HG03097 (cell line): Measurements from ENCODE around the gene KCNK5.

ENCODE experiments used
- ATAC-seq: cut with Tn5 transposase; IDR thresholded peaks from one replicate; pipeline ENCODE4 v1.9.1; 2021; ENCODE audit not compliant: unreplicated experiment, low FRiP score

Gene KCNK5

DNA sequence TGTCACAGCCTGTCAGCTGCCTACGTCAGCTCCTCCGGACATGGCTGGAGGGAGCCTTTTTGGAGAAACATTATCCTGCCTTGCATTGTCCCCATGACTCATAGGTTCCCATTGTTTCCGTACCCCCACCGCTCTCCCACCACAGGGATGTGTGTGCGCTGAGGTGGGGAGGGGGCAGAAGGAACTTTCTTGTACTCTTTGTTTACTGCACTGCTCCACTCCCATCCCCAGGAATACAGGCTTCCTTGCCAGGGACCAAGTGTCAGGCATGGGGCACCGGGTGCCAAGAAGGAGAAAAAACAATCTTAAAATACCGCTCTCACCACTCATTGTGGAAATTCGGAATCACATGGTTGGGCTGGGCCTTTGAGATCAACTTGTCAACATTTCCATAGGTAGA lies 51.0 kb downstream of the KCNK5 start:
- no peak for ATAC-seq

DNA sequence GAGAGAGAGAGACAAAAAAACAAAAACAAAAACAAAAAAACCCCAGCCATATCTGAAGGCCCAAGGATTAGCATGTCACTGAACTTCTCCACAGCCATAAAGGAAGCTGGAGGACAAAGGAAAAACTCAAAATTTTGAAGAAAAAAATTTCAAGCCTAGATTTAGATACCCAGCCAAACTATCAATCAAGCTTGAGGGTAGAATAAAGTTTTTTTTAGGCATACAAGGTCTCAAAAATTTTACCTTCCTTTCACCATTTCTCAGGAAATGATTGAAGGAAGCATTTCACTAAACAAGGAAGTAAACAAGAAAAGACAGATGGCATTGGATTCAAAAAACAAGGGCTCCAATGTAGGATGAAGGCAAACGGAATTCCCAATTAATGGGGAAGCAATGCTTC lies 52.1 kb downstream of the KCNK5 start:
- ATAC-seq, result no peak

DNA sequence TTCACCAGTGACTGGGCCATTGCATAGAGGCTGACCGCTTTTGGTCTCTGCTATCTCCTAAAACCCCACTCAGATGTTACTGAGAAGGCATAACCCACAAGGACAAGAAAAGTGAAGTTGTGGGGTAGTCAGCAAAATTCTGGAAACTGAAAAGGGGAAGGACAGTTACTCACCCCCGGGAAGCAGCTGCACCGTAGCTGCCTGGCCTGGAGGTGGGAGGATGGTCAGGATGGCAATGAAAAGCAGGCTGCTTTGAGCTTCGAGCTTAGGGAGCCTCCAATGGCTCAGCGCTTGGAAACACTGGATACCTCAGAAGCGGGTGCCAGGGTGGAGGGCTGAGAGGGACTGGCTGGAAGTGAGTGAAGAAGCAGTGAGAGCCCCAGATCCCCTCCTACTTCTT lies 56.0 kb downstream of the KCNK5 start:
- no peak for ATAC-seq

DNA sequence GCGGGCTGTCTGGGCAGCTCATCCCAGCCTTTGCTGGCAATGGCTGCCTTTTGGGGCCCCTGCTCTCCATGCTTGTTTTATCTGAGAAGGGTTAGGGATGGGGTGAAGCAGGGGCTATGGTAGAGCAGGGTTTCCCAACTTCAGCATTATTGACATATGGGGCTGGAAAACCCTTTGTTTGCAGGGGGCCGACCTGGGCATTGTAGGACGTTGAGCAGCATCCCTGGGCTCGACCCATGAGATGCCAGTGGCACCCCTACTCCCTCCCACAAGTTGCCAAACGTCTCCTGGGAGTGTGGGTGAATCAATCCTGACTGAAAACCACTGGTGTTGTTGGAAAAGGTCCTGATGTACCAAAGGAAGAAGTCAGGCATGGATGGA lies 56.9 kb downstream of the KCNK5 start:
- ATAC-seq, result no peak

- ATAC-seq, result no peak
These were observed 57.5 kb downstream of the KCNK5 start for GRCh38 chr6:39171489-39172376.

DNA sequence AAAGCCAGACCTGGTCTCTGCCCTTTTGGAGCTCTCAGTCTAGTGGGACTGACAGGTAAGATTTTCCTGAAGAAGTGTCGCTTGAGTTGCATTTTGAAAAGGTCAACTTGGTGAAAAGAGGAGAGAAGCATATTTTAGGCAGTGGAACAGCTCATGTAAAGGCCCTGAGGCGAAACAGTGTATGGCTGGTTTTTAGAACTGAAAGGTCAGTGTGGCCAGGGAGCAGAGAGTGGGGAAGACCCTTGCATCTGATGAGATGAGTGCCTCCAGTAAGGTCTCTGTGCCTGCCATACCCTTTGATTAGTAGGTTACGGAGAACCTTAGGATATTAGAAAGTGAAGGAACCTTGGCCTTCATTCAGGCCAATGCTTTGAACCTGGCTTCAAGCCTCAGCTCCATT lies 58.4 kb downstream of the KCNK5 start:
- no peak for ATAC-seq

- ATAC-seq, result no peak
These were observed 58.9 kb downstream of the KCNK5 start for GRCh38 chr6:39170389-39170788.

- no peak for ATAC-seq
These were observed 59.6 kb downstream of the KCNK5 start for GRCh38 chr6:39169448-39170344.

DNA sequence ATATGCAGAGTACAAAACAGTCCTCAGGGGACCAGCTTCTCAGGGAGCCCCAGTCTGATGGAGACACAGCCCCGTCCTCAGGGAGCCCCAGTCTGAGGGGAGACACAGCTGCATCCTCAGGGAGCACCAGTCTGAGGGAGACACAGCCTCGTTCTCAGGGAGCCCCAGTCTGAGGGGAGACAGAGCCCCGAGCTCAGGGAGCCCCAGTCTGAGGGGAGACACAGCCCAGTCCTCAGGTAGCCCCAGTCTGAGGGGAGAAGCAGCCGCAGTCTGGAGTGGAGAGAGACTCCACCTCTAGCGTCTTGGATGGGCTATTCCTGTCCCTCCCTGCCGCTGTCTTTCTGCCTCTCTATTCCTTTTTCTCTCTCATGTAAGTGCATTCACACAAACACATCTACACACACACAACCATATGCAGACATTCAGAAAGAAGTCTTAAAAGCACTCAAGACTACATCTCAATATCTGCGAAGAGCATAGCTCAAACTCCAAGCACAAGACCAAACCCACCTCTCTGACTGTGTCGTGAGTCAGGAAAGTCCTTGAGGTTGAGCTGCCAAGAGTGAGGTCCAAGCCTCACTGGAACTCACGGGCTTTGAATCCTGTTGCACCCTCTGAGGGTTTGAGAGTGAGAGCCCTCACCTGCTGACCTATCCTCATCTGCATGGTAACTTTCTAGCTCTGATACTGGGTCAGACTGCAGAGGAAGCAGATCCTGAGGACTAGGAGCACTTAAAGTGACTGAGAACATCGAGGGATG lies 61.2 kb downstream of the KCNK5 start:
- no peak for ATAC-seq

GRCh38 chr6:39167321-39167720 lies 62.0 kb downstream of the KCNK5 start:
- ATAC-seq, result no peak

- ATAC-seq, result no peak
These were observed 62.4 kb downstream of the KCNK5 start for GRCh38 chr6:39166912-39167290.

DNA sequence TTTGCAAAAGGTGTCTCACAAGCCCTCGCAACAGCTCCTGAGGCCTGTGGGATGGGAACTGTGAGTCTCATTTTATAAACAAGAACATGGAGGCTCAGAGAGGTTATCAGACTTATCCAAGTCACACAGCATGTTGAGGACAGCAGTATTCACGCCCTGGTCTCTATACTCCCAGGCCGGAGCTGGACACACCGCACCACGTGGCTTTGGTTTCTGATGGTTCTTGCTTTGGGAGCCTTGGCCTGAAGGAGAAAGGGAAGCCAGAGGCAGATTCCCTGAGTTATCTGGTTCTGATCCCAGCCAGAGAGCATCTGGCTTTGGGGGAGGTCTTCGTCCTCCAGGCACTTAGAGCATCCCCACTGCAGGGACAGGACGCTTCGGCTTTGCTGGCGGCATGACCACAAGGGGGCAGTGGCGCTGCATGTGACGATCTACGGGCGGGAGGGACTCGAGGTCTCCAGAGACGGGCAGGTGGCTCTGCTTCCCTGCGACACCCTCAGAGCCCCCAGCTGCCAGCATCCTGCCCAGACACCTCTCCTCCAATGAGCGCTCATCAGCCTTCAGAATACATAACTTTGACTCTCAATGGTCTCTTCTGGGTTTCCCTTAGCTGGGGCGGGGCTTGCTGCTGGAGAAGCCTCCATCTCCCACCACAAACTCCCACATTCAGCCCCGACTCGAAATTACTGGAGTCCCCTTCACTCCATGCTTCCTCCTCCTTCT lies 62.9 kb downstream of the KCNK5 start:
- no peak for ATAC-seq

- no peak for ATAC-seq
These were observed 71.8 kb downstream of the KCNK5 start for GRCh38 chr6:39157511-39157910.

DNA sequence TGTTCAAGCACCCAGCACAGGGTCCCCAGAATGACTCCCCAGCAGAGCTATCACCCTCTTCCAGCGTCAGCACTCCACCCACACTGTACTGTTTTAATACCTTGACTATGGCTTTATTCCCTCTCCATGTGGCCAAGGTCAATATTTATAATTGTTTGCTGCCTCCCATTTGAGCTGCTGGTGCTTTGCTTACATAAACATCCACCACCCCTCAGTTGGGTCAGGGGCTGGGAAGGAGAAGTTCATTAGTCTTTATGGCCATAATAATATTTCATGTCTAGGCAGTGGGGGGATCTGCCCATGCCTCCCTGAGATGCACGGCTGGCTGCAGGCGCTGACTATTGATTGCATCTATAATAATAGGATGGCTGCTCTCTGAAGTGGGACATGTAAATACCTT lies 72.5 kb downstream of the KCNK5 start:
- ATAC-seq, result no peak

DNA sequence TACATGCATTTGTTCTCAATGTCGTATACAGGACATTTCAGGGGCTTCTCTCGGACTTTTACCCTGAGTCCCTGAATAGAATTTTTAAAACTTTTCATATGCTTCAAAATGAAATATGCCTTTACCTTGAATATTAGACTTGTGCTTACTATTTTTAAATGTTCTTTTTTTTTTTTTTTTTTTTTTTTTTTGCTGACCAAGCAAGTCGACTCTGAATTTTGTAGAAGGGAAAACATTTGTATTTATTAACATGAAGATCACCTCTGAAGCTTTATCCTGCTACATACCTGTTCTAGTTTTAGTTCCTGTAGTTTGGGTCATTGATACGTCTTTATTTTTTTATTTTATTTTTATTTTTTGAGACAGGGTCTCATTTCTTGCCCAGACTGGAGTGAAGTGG lies 74.6 kb downstream of the KCNK5 start:
- no peak for ATAC-seq

DNA sequence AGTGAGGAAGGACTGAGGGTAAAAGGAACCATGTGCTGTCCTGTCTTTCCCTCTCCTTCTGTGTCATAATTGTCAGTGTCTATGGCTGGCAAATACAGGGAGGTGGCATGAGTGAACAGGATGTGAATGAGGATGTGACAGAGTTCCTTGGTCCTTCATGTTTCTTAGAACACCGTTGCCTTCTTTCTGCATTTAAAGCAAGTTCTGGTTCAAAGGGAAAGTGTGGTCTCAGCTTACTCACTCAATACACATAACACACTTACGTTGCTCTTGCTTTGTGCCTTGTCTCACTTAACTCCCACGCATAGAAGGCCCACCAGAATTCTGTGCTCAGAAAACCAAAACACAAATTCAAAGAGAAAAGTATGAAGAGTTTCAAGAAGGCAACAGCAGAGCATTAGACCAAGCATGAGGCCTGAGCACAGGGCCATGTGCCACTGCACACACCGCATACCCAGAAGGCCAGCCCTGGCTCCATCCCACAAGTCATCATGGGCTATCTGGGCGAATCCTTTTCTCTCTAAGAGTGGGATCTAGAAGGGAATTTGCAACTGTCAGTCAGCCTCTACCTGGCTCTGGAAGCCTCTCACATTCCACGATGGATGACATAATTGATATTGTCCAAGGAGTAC lies 75.4 kb downstream of the KCNK5 start:
- ATAC-seq, result no peak

DNA sequence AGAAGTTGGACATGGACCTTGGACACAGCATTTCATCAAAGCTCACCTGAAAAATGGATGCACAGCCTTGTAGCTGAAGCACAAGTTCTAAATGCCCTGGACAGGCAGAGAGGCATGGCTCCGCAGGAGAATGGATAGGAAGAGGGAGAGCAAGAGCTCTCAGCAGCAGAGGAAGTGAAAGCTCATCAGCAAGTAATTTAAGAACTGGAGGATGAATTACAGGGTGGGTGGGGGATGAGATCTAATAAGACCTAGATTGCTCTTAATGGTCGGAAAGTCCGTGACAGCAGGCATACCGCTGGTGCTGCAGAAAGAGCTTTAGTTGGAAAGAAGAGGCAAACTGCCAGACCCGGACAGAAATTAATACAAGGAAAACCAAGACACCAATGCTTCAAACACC lies 77.0 kb downstream of the KCNK5 start:
- no peak for ATAC-seq

- ATAC-seq, result no peak
These were observed 78.1 kb downstream of the KCNK5 start for GRCh38 chr6:39151211-39151610.

DNA sequence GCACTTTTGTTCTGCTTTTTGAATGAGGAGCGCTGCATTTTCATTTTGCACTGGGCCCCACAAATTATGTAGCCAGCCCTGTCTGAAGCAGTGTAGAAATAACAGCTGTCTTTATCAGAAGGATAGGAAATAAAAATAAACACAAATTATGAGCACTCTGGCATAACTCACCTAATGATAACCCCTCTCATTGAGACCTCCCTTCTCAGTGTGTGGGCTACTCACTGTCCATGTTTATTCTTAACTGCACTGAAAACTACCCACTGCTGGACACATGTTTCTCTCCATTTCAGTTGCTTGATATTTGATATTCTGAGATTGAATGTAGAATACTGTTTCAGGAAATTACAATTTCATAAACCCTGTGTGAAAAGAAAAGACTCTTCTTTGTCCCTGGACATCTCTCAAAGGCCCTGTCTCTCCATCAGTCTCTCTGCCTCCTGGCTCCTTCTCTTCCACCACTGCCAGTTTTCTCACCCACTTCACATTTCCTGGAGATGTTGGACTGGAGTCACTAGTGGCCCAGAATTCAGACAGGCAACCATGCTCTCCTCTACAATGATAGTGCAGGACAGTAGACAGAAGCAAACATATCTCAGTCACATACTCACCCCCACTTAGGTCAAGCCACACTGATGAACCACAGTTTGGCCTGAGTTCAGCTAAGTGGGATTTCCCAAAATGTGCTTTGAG lies 84.6 kb downstream of the KCNK5 start:
- no peak for ATAC-seq
